DMS114 treated with DMSO at 0.1 percent for 48 hours (cell line): Measurements from ENCODE around the gene CRIP1.

ENCODE experiments used
- DNase-seq: peaks from one replicate; lab custom pipeline; 2025; ENCODE audit not compliant: unreplicated experiment; lab: John Stamatoyannopoulos, UW

Gene CRIP1

GRCh38 chr14:105503296-105503640 is 16.6 kb downstream of the CRIP1 start:
- DNase-seq = no peak

DNA sequence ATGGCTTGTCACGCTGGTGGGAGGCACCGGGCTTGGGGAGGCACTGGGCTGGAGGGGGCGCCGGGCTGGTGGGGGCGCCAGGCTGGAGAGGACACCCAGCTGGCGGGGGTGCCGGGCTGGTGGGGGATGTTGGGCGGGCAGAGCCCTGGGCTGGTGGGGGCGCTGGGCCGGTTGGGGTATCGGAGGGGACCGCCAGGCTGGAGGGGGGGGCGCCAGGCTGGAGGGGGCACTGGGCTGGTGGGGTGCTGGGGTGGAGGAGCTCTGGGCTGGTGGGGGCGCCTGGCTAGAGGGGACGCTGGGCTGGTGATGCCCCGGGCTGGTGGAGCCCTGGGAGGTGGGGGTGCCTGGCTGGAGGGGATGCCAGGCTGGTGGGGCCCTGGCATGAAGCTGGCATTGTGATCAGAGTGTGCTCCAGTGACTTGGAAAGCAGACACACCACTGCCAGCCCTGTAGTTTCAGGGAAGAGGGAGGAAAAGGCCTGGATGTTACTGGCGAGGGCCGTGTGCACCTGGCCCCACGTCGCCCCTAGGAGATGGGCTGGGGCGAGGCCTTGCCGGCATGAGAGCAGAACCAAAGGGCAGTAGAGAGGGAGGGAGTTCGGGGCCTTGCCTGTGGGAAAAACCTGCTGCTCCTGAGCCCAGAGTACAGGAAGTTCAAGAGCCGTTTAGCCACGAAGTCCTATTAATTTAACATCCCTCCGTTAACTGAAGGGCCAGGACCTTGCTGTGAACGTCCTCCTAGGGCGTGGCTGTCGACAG is 17.4 kb downstream of the CRIP1 start:
- no peak for DNase-seq

- no peak for DNase-seq
Observed at GRCh38 chr14:105505101-105505500, 18.4 kb downstream of the CRIP1 start.

- DNase-seq = no peak
Observed at GRCh38 chr14:105507247-105507646, 20.6 kb downstream of the CRIP1 start.

- DNase-seq = no peak
Observed at GRCh38 chr14:105508069-105508468, 21.4 kb downstream of the CRIP1 start.

DNA sequence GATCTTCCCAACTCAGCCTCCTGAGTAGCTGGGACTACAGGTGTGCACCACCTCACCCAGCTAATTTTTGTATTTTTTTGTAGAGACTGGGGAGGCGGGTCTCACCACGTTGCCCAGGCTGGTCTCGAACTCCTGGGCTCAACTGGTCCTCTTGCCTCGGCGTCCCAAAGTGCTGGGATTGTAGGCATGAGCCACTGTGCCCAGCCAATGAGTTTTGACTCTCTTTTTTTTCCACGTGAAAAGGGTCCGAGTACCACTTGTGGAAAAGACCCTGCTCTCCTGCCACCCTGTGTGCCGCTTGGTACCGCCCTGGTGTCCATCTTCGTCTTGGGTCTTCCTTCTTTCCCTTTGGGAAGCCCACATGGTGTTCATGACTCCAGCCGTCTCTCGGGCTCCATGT is 21.9 kb downstream of the CRIP1 start:
- DNase-seq = no peak

DNA sequence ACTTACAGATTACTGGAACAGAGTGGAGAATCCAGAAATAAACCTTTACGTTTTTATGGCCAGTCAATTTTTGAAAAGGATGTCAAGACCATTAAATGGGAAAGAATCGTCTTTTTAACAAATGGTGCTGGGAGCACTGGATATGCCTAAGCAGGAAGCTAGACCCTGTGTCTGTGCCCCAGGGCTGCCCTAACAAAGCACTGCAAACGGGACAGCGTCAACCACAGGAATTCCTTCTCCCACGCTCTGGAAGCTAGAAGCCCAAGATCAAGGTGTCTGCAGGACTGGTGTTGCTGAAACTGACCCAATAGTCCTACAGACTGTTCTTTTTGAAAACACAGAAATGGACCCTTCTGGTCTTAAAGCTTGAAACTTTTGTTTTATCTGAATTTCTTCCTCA is 30.4 kb downstream of the CRIP1 start:
- DNase-seq = no peak

DNA sequence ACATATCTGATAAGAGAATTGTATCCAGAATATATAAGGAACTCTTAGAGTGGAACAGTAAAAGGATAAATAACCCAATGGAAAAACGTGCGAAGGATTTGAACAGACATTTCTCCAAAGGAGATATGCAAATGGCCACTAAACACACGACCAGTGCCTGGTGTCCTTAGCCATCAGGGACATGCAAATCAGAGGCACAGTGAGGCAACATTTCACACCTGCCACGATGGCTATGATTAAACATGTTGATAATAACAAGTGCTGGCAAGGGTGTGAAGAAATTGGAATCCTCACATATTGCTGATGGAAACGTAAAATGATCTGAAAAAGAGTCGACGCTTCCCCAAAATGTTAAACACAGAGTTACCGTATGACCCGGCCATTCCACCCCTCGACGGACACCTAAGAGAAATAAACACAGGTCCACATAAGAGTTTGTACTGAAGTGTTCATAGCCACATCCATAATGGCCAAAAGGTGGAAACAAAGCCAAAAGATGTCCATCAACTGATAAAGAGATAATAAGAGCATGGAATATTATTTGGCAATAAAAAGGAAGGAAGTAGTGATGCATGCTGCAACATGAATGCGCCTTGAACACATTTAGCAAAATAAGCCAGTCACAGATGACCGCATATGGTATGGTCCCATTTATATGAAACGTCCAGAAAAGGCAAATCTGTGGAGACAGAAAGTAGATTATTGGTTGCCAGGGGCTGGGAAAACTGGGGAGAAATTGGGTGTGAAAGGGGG is 33.4 kb downstream of the CRIP1 start:
- no peak for DNase-seq

- no peak for DNase-seq
Observed at GRCh38 chr14:105525326-105525725, 38.6 kb downstream of the CRIP1 start.

- no peak for DNase-seq
Observed at GRCh38 chr14:105525861-105526775, 39.4 kb downstream of the CRIP1 start, which contains the start of gene TMEM121. Gene TMEM121, plus strand, starts transcription at chr14:105526583. Its CDS starts 2,252 bp downstream, at chr14:105528835.

DNA sequence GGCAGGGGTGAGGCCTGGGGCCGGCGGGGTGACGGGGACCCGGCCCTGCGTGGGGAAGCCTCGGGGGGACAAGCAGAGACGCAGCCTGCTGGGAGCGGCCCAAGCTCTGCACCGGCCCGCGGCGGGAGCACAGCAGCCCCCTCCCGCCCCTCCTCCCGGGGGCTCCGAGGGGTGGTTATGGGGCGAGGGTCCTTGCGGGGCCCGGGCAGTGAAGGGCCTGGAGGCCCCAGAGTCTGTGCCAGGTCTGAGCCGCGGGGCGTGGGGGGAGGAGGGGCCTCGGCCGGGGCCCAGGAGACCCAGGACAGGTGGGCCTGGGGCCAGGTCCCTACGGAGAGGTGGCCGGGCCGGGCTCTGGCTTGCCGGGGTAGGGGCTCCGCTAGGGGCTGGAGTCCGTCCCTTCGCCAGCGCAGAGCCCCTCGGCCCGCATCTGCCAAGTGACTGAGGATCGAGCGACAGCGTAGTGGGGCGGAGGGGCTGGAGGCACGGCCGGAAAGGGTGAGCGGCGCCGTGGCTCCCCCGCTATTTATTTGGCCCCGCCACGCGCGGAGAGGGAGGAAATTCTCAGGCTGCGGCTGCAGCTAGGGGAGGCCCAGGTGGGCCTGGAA is 40.2 kb downstream of the CRIP1 start:
- DNase-seq = no peak

DNA sequence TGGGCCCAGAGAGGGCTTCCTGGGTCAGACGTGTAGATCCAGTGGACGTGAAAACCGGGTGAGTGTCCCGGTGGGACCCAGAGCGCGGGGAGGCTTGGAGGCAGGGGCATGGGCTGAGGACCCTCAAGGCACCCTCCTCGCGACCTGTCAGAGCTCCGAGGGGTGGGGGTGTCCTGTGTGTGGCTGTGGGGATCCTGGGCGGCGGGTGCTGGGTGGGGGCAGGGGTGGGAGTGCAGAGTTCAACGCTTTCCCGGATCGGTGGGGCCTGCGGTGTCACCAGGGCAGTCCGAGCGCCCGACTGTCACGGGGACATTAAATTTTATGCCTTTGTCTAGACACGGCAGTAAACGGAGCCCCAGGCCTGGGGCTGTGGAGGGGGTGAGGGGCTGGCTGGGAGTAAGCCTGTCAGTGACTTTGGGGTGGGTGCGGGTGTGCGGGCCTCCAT is 40.7 kb downstream of the CRIP1 start:
- DNase-seq = no peak

- peak; percentile 19 for DNase-seq
Observed at GRCh38 chr14:105527826-105528585, 41.3 kb downstream of the CRIP1 start.

DNA sequence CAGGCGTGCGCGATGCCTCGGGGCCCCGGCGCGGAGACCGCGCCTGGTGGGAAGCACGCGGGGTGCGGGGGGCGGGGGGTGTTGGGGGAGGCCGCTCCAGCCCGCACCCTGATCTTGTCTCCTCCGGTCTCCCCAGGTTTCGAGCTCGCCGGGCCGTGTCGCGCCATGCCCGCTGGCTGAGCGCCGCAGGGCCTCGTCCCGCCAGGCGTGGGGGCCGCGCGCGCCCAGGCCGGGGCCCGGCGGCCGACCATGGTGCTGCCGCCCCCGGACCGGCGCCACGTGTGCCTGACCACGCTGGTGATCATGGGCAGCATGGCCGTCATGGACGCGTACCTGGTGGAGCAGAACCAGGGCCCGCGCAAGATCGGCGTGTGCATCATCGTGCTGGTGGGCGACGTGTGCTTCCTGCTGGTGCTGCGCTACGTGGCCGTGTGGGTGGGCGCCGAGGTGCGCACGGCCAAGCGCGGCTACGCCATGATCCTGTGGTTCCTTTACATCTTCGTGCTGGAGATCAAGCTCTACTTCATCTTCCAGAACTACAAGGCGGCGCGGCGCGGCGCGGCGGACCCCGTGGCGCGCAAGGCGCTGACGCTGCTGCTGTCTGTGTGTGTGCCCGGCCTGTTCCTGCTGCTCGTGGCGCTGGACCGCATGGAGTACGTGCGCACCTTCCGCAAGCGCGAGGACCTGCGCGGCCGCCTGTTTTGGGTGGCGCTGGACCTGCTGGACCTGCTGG is 42.1 kb downstream of the CRIP1 start:
- DNase-seq = no peak

DNA sequence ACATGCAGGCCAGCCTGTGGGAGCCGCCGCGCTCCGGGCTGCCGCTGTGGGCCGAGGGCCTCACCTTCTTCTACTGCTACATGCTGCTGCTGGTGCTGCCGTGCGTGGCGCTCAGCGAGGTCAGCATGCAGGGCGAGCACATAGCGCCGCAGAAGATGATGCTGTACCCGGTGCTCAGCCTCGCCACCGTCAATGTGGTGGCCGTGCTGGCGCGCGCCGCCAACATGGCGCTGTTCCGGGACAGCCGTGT is 42.6 kb downstream of the CRIP1 start:
- DNase-seq = no peak

GRCh38 chr14:105529569-105530284 is 43.0 kb downstream of the CRIP1 start:
- DNase-seq = no peak

DNA sequence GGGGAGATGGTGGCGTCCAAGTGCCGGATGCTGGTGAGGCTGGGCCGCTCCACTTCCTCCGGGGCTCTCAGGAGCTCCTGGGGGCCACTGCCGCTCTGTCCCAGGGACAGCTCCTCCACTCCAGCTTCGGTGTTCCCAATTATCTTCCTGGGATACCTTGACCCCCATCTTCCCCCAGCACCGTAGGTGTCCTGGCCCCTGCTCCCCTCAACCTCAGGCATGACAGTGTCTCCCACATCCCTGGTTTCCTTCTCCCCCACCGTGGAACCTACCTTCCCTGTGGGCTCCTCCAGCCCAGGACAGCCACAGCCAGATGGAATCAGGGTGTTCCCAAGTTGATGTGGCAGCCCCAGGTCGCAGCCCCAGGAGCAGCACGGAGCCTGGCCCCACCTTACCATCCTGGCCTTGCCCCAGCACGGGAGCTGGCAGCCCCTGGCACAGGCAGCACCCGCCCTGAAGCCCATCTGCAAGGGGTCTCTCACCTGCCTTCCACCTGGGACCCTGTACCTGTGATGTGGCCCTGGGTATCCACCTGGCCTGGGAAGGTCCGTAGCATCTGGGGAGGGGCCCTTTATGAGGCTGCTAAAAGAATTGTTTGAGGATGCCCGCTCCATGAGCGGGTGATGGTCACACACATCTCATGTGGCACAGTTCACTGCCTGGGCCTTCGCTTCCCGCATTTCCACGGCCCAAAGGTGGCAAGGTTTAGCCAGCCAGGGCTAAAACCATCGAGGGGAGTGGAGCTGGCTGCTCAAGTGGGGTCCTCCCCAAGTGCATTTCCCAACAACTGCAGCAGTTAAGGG is 43.8 kb downstream of the CRIP1 start:
- DNase-seq = no peak

DNA sequence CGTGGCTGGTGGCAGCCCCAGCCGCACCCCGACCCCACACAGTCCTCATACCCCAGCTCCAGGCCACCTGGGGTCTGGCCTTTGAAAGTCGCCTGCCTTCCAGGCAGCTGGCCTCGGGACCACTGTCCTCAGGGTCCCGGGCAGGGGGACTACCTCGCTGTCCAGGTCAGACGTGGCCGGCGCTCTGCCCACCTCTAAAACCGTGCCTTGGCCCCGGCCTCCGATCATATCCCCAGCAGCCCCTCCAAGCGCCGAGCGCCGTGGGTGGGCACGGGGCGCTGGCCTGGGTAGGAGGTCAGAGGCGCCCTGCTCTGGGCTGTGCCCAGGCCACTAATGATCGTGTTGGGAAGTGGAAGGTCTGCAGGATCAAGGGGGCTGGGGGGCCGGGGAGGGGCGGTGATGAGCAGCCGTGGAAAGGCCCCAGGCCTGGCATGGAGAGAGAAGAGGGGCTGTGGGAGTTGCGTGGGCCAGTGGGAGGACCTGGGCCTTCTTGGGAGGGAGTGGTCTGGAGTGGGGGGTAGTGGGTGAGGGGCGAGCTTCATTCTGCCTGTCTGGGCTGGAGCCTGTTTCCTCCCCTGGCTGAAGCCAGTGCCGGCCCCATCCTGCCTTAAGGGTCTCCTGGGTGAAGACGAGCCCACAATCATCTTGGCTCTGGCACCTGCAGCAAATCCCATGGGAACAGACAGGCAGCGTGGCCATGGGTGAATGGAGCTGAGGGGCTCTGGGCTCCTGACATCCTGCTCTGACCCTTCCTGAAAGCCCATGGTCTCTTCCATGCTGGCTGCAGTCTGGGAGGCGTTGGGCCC is 44.6 kb downstream of the CRIP1 start:
- no peak for DNase-seq
